Gastroesophageal sphincter (tissue), 3 donors: ENCODE results near the gene BMP10.

Experiments
- CTCF ChIP-seq, 4 experiments: fragments of 200-600 bp in 2 of 4; fragments of 450-650 bp in 2 of 4; sonication (generic) in 1 of 4; IDR thresholded peaks; one replicate each; pipeline ENCODE4 v1.5.1; 2017 to 2019; ENCODE audit warnings: antibody characterized with exemption in 4 of 4, mild to moderate bottlenecking in 2 of 4, moderate library complexity in 2 of 4
- EP300 ChIP-seq: sonication (generic); formaldehyde crosslinking; IDR thresholded peaks from one replicate; pipeline ENCODE4 v1.6.1; 2017; ENCODE audit warnings: antibody characterized with exemption, mild to moderate bottlenecking
- POLR2A ChIP-seq, 2 donors: fragments of 450-650 bp; IDR thresholded peaks; one replicate each; pipeline ENCODE4 v1.6.1; 2017; ENCODE audit warnings: antibody characterized with exemption in 2 of 2, mild to moderate bottlenecking in 2 of 2, moderate library complexity in 1 of 2
- POLR2AphosphoS5 ChIP-seq: sonication (generic); formaldehyde crosslinking; IDR thresholded peaks from one replicate; pipeline ENCODE4 v1.6.1; 2017; ENCODE audit warnings: antibody characterized with exemption

GRCh38 chr2:68835621-68836020 lies 35.6 kb downstream of the BMP10 start:
- TF ChIP-seq CTCF (IDR thresholded peaks at IDR 0.05): no peak
- TF ChIP-seq POLR2A (IDR thresholded peaks at IDR 0.05): no peak
- no peak for TF ChIP-seq POLR2AphosphoS5
- TF ChIP-seq EP300: no peak
